ENCODE measurements around the gene ACAP3. TPM values are rescaled to one million over a fixed set of nuclear protein-coding genes. Genes with fewer than 3 reads are reported as not detected.

ACAP3 gene
- total and polyA plus RNA-seq, 10 donors = 12.6 to 89.7 (median 41.5) TPM

DNA sequence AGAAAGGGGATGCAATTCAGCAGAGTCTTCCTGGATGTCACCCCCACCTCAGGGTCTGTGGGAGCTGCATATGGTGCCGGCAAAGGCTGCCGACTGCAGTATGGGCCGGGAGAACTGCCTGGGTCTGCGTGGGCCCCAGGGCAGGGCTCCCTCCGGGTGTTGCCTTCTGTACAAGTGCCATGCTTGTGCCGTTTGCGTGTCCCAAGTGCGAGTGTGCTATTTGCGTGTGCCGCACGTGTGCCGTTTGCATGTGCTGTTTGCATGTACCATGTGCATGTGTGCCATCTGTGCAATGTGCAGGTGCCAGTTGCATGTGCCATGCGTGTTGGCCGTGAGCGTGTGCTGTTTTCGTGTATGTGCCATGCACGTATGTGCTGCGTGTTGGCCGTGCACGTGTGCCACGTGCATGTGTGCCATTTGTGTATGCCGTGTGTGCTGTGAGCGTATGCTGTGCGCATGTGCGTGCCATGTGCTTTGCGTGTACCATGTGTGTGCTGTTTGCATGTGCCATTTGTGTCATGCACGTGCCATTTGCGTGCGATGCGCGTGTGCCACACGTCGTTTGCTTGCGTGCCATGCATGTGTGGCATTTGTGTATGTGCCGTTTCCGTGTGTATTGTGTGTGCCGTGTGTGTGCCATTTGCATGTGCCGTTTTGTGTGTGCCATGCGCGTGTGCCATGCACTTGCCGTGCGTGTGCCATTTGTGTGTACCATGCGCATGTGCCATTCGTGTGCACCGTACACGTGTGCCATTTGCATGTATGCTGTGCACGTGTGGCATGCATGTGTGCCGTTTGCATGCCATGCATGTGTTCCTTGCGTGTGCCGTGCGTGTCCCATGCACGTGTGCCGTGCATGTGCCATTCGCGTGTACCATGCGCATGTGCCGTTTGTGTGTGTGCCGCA lies 21.8 kb upstream of the ACAP3 start:
- intact Hi-C loops (cut with DNase I; ENCODE audit: low total_unique reads) = no loop called here
- peaks cover 9 to 74% (median 53%) of the 10 kb centered on the region in 6 donors for H3K4me1 ChIP-seq

DNA sequence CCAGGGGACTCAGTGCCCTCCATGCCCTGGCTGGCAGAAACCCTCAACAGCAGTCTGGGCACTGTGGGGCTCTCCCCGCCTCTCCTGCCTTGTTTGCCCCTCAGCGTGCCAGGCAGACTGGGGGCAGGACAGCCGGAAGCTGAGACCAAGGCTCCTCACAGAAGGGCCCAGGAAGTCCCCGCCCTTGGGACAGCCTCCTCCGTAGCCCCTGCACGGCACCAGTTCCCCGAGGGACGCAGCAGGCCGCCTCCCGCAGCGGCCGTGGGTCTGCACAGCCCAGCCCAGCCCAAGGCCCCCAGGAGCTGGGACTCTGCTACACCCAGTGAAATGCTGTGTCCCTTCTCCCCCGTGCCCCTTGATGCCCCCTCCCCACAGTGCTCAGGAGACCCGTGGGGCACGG lies 20.5 kb upstream of the ACAP3 start:
- TF ChIP-seq POLR2A (IDR thresholded peaks at IDR 0.05) (no peak), POLR2AphosphoS5 (IDR thresholded peaks at IDR 0.05) (no peak)
- TF ChIP-seq, protein P1, sequence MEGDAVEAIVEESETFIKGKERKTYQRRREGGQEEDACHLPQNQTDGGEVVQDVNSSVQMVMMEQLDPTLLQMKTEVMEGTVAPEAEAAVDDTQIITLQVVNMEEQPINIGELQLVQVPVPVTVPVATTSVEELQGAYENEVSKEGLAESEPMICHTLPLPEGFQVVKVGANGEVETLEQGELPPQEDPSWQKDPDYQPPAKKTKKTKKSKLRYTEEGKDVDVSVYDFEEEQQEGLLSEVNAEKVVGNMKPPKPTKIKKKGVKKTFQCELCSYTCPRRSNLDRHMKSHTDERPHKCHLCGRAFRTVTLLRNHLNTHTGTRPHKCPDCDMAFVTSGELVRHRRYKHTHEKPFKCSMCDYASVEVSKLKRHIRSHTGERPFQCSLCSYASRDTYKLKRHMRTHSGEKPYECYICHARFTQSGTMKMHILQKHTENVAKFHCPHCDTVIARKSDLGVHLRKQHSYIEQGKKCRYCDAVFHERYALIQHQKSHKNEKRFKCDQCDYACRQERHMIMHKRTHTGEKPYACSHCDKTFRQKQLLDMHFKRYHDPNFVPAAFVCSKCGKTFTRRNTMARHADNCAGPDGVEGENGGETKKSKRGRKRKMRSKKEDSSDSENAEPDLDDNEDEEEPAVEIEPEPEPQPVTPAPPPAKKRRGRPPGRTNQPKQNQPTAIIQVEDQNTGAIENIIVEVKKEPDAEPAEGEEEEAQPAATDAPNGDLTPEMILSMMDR (IDR thresholded peaks at IDR 0.05 in 8 of 11, conservative IDR thresholded peaks at IDR 0.05 in 3 of 11) = no peak
- peak overlapping the region in 3 of 8 donors; percentile 5 to 50 (median 16) for H3K27ac ChIP-seq
- H3K27me3 ChIP-seq (replicated peaks in 1 of 7) = no peaks in the 10 kb centered on the region
- DNase-seq = no peak
- WGBS, 5 donors = 64 to 94% (median 87%) methylated on average over 5 to 15 of the region's 15 CpGs
- H3K36me3 ChIP-seq = peaks cover 0 to 36% (median 21%) of the 10 kb centered on the region in 6 donors
- no peaks in the 10 kb centered on the region for H3K9me3 ChIP-seq
- H3K4me3 ChIP-seq = no peak overlapping the region
- intact Hi-C loops (cut with DNase I; ENCODE audit: low total_unique reads) = no loop called here
- peaks cover 12 to 72% (median 58%) of the 10 kb centered on the region in 6 donors for H3K4me1 ChIP-seq

More for the DNA sequence above, 21.8 kb upstream of the ACAP3 start:
- H3K4me3 ChIP-seq = no peak overlapping the region
- DNase-seq = no peak
- H3K36me3 ChIP-seq = peaks cover 0 to 36% (median 21%) of the 10 kb centered on the region in 6 donors
- WGBS, 5 donors = 92 to 95% (median 93%) methylated on average over 53 to 58 of the region's 58 CpGs
- no peaks in the 10 kb centered on the region for H3K9me3 ChIP-seq
- peak overlapping the region in 1 of 8 donors; percentile 79 for H3K27ac ChIP-seq
- no peaks in the 10 kb centered on the region for H3K27me3 ChIP-seq (replicated peaks in 1 of 7)
- TF ChIP-seq POLR2A (IDR thresholded peaks at IDR 0.05) = no peak
- TF ChIP-seq, protein P1 (IDR thresholded peaks at IDR 0.05 in 8 of 11, conservative IDR thresholded peaks at IDR 0.05 in 3 of 11) = no peak
- peak; percentile 64 to 81 (median 74) for TF ChIP-seq POLR2AphosphoS5 (IDR thresholded peaks at IDR 0.05)

DNA sequence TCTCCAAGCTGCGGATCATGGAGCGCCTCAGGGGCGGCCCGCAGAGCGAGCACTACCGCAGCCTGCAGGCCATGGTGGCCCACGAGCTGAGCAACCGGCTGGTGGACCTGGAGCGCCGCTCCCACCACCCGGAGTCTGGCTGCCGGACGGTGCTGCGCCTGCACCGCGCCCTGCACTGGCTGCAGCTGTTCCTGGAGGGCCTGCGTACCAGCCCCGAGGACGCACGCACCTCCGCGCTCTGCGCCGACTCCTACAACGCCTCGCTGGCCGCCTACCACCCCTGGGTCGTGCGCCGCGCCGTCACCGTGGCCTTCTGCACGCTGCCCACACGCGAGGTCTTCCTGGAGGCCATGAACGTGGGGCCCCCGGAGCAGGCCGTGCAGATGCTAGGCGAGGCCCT lies 19.6 kb upstream of the ACAP3 start:
- Histone ChIP-seq H3K9me3 (no peaks in the 10 kb centered on the region), H3K36me3 (peaks cover 0 to 42% (median 21%) of the 10 kb centered on the region in 6 donors), H3K27ac (peak overlapping the region in 3 of 8 donors; percentile 92 to 96 (median 95)), H3K27me3 (replicated peaks in 1 of 7) (no peaks in the 10 kb centered on the region), H3K4me3 (no peak overlapping the region), H3K4me1 (peaks cover 15 to 82% (median 65%) of the 10 kb centered on the region in 6 donors)
- intact Hi-C loops (cut with DNase I; ENCODE audit: low total_unique reads) = no loop called here
- no peak for DNase-seq
- 88 to 93% (median 92%) methylated on average over 34 to 40 of the region's 40 CpGs for WGBS, 5 donors
- TF ChIP-seq POLR2A (IDR thresholded peaks at IDR 0.05) (no peak), POLR2AphosphoS5 (IDR thresholded peaks at IDR 0.05) (no peak)
- TF ChIP-seq, protein P1 (IDR thresholded peaks at IDR 0.05 in 8 of 11, conservative IDR thresholded peaks at IDR 0.05 in 3 of 11) = no peak

DNA sequence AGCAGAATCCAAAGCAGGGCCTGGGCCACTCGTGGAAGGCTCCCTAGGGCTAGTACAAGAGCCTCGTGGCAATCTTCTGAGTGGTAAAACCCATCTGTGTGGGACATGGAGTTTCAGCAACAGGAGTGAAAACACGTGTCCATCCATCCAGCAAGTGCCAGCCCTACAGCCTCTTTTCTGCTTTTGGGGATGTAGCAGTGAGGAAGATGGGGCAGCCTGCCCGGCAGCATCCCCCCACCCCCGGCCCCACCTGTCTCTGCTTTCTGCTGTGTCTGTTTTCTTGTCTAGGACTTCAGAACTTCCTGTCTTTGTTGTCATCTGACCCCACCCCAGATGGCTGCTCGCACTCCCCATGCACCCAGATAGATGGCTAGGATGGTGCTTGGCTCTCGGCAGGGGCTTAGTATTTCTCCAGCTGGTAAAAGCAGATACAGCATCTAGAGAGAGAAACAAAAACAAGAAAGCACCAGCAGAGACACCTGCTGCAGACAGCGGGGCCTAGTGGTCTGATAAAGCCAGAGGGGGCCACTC lies 18.4 kb upstream of the ACAP3 start:
- H3K4me3 ChIP-seq = peak overlapping the region in 6 of 8 donors; percentile 76 to 99 (median 92)
- no peaks in the 10 kb centered on the region for H3K9me3 ChIP-seq
- peaks cover 15 to 89% (median 72%) of the 10 kb centered on the region in 6 donors for H3K4me1 ChIP-seq
- no peak for DNase-seq
- H3K27me3 ChIP-seq (replicated peaks in 1 of 7) = no peaks in the 10 kb centered on the region
- WGBS, 5 donors = 60 to 63% (median 62%) methylated on average over 8 of the region's 8 CpGs
- H3K27ac ChIP-seq = peak overlapping the region in 6 of 8 donors; percentile 85 to 96 (median 92)
- H3K36me3 ChIP-seq = peaks cover 0 to 52% (median 21%) of the 10 kb centered on the region in 6 donors
- TF ChIP-seq POLR2AphosphoS5 (IDR thresholded peaks at IDR 0.05) (no peak), POLR2A (IDR thresholded peaks at IDR 0.05) (no peak)
- TF ChIP-seq, protein P1 (IDR thresholded peaks at IDR 0.05 in 8 of 11, conservative IDR thresholded peaks at IDR 0.05 in 3 of 11) = no peak
- intact Hi-C loops (cut with DNase I; ENCODE audit: low total_unique reads) = no loop called here
